ENCODE results near the gene USP48. TPM values are rescaled to one million over a fixed set of nuclear protein-coding genes. Genes with fewer than 3 reads are reported as not detected.

USP48 gene
- total RNA-seq, 2 experiments from 2014 or later: 73.3 to 76.0 TPM

DNA sequence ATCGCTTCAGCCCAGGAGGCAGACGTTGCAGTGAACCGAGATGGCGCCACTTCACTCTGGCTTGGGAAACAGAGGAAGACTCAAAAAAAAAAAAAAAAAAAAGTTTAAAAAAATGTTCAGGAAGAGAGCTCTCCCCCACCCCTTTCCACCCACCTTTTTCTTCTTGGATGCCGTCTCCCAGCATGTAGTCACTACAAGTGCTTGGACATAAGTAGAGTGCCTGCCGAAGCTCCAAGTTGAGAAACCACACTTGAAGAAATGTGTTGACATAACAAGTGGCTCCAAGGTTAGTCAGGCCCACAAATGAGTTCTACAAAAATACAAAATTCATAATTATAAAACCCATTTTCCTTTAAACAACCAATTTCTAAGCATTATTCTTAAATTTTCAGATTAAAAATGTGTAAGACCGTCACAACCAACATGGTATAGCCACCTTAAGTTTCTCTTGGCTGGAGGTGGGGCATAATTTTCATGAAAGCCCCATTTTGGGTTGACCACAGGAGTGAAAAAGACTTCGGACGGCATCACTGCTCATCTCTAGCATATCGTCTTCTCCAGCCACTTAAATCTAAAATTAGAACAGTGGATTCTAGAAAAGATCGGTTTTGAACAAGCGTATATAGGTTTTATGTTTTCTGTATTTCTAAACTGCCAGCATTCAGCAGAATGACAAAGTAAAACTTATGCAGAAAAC lies 26.4 kb downstream of the USP48 start:
- Histone ChIP-seq H3K4me1 (ENCODE audit: insufficient read depth, low read length) (peaks cover 4% of the 10 kb centered on the region), H3K27me3 (ENCODE audit: control insufficient read depth in 1 of 2, insufficient read depth in 2 of 2, low read length in 2 of 2) (no peaks in the 10 kb centered on the region), H3K36me3 (ENCODE audit: insufficient read depth, low read length) (peaks cover 43% of the 10 kb centered on the region), H3K27ac (ENCODE audit: low read depth in 1 of 2, low read length in 2 of 2) (no peak overlapping the region), H3K4me3 (ENCODE audit: low read length) (no peak overlapping the region), H3K9me3 (ENCODE audit: control insufficient read depth in 1 of 2, insufficient read depth in 1 of 2, low read length in 2 of 2) (no peaks in the 10 kb centered on the region)
- Mint-ChIP-seq H3K4me3 (no peak overlapping the region), H3K4me1 (ENCODE audit: low read depth) (peaks cover 29% of the 10 kb centered on the region), H3K27ac (no peak overlapping the region), H3K27me3 (no peaks in the 10 kb centered on the region), H3K9me3 (no peaks in the 10 kb centered on the region), H3K36me3 (ENCODE audit: low read depth) (peaks cover 58% of the 10 kb centered on the region)
- intact Hi-C loops (cut with DNase I, micrococcal nuclease): no loop called here
- DNase-seq (no peak), ATAC-seq (ENCODE audit: poor library complexity) (no peak)
- ChIA-PET POLR2A (no interaction called here), CTCF (interaction anchor here (0.7 kb wide), 1 partner anchor 62 kb away, joined by 5 read pairs; no protein-coding TSS in a partner anchor)
- TF ChIP-seq, protein P1, sequence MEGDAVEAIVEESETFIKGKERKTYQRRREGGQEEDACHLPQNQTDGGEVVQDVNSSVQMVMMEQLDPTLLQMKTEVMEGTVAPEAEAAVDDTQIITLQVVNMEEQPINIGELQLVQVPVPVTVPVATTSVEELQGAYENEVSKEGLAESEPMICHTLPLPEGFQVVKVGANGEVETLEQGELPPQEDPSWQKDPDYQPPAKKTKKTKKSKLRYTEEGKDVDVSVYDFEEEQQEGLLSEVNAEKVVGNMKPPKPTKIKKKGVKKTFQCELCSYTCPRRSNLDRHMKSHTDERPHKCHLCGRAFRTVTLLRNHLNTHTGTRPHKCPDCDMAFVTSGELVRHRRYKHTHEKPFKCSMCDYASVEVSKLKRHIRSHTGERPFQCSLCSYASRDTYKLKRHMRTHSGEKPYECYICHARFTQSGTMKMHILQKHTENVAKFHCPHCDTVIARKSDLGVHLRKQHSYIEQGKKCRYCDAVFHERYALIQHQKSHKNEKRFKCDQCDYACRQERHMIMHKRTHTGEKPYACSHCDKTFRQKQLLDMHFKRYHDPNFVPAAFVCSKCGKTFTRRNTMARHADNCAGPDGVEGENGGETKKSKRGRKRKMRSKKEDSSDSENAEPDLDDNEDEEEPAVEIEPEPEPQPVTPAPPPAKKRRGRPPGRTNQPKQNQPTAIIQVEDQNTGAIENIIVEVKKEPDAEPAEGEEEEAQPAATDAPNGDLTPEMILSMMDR (IDR thresholded peaks at IDR 0.05): no peak

DNA sequence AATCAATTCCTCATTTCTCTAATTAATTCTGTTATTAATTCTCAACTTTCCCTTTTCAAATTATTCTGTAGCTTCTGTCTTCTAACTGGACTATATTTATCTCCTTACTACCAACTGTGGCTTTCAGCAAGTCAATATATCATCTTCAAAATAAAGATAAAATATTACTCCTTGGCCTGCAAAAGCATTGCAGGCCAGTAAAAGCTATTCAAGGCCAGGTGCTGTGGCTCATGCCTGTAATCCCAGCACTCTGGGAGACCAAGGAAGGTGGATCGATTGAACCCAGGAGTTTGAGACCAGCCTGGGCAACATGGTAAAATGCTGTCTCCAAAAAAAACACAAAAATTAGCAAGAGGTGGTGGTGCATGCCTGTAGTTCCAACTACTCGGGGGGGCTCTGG lies 27.9 kb downstream of the USP48 start:
- ChIA-PET POLR2A (no interaction called here), CTCF (no interaction called here)
- Histone ChIP-seq H3K27me3 (ENCODE audit: control insufficient read depth in 1 of 2, insufficient read depth in 2 of 2, low read length in 2 of 2) (no peaks in the 10 kb centered on the region), H3K4me3 (ENCODE audit: low read length) (no peak overlapping the region), H3K36me3 (ENCODE audit: insufficient read depth, low read length) (peaks cover 58% of the 10 kb centered on the region), H3K4me1 (ENCODE audit: insufficient read depth, low read length) (peaks cover 3% of the 10 kb centered on the region), H3K27ac (ENCODE audit: low read depth in 1 of 2, low read length in 2 of 2) (no peak overlapping the region), H3K9me3 (ENCODE audit: control insufficient read depth in 1 of 2, insufficient read depth in 1 of 2, low read length in 2 of 2) (no peaks in the 10 kb centered on the region)
- Mint-ChIP-seq H3K36me3 (ENCODE audit: low read depth) (peaks cover 73% of the 10 kb centered on the region), H3K4me1 (ENCODE audit: low read depth) (peaks cover 27% of the 10 kb centered on the region), H3K27me3 (no peaks in the 10 kb centered on the region), H3K27ac (no peak overlapping the region), H3K4me3 (no peak overlapping the region), H3K9me3 (no peaks in the 10 kb centered on the region)
- no peak for DNase-seq
- no peak for ATAC-seq (ENCODE audit: poor library complexity)
- intact Hi-C loops (cut with DNase I, micrococcal nuclease): no loop called here
- TF ChIP-seq, protein P1 (IDR thresholded peaks at IDR 0.05): no peak

DNA sequence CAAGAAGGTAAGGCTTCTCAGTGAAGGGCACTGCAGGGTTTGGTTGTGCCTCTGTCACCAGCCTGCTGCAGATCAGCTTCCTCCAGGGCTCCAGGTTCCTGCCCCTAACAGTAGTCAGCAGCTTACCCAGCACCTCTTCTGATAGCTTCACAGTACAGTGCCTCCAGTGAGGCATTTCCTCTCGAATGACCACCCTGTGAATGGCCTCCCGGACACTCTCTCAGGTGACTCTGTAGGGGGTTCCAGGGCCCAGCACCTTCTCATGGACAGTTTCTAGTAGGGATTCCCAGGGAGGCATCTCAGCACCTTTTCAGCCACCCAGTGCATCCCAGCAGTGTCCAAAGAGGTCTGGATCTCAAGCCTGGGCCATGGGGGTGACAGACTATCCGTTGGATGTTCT lies 28.4 kb downstream of the USP48 start:
- Mint-ChIP-seq H3K27me3 (no peaks in the 10 kb centered on the region), H3K27ac (no peak overlapping the region), H3K36me3 (ENCODE audit: low read depth) (peaks cover 77% of the 10 kb centered on the region), H3K4me3 (no peak overlapping the region), H3K4me1 (ENCODE audit: low read depth) (peaks cover 22% of the 10 kb centered on the region), H3K9me3 (no peaks in the 10 kb centered on the region)
- POLR2A ChIA-PET: no interaction called here
- ATAC-seq (ENCODE audit: poor library complexity) (no peak), DNase-seq (no peak)
- TF ChIP-seq, protein P1 (IDR thresholded peaks at IDR 0.05): no peak
- Histone ChIP-seq H3K9me3 (ENCODE audit: control insufficient read depth in 1 of 2, insufficient read depth in 1 of 2, low read length in 2 of 2) (no peaks in the 10 kb centered on the region), H3K4me1 (ENCODE audit: insufficient read depth, low read length) (peaks cover 4% of the 10 kb centered on the region), H3K4me3 (ENCODE audit: low read length) (no peak overlapping the region), H3K36me3 (ENCODE audit: insufficient read depth, low read length) (peaks cover 63% of the 10 kb centered on the region), H3K27ac (ENCODE audit: low read depth in 1 of 2, low read length in 2 of 2) (no peak overlapping the region), H3K27me3 (ENCODE audit: control insufficient read depth in 1 of 2, insufficient read depth in 2 of 2, low read length in 2 of 2) (no peaks in the 10 kb centered on the region)
- CTCF ChIA-PET: interaction anchor here (1.0 kb wide), 1 partner anchor 28 kb away, joined by 3 read pairs; no protein-coding TSS in a partner anchor
- intact Hi-C loops (cut with DNase I, micrococcal nuclease): no loop called here

All from CD4-positive, alpha-beta T cell (primary cell).